Measurements from ENCODE around the gene PRSS53.
A peak's percentile ranks its signal among the peaks of the same experiment; 100 is the strongest.

PRSS53 gene

GRCh38 chr16:31042866-31043265 is 45.9 kb downstream of the PRSS53 start:
- no peak for DNase-seq

- DNase-seq, result no peak
Measured at GRCh38 chr16:31038993-31039392, 49.8 kb downstream of the PRSS53 start.

GRCh38 chr16:31036691-31037090 is 52.1 kb downstream of the PRSS53 start:
- no peak for DNase-seq

GRCh38 chr16:31033709-31034492 is 54.8 kb downstream of the PRSS53 start:
- peak; percentile 71 for DNase-seq
